OCI-LY1 (cell line): ENCODE measurements around the gene CDK9.
"Not testable (repeated sequence)": the region's sequence is repeated elsewhere in the genome, so short reads cannot be mapped to it uniquely, and the experiment has no call there.

Experiments
- H2AFZ ChIP-seq: fragments of 200-600 bp; sonication (generic), shearing (Covaris generic); 2 replicates; pipeline ENCODE4 v1.6.0; 2014; ENCODE audit warnings: antibody characterized with exemption, mild to moderate bottlenecking, low read length
- H3F3A ChIP-seq: fragments of 200-600 bp; sonication (generic), shearing (Covaris generic); 2 replicates; pipeline ENCODE4 v1.6.0; 2014; ENCODE audit warnings: mild to moderate bottlenecking, antibody characterized with exemption, low read length, moderate library complexity; ENCODE audit not compliant: insufficient read depth
- H3K27ac ChIP-seq: fragments of 200-600 bp; sonication (generic); 2 replicates; pipeline ENCODE4 v1.5.1; 2014; ENCODE audit warnings: low read length, mixed run types, mild to moderate bottlenecking, low read depth; ENCODE audit not compliant: poor library complexity, severe bottlenecking
- H3K27me3 ChIP-seq: fragments of 200-600 bp; sonication (generic); 2 replicates; pipeline ENCODE4 v1.6.0; 2014; ENCODE audit warnings: antibody characterized with exemption, mild to moderate bottlenecking, low read length, moderate library complexity; ENCODE audit not compliant: insufficient read depth
- H3K36me3 ChIP-seq: fragments of 200-600 bp; sonication (generic); 2 replicates; pipeline ENCODE4 v1.6.1; 2014; ENCODE audit warnings: mild to moderate bottlenecking, antibody characterized with exemption, low read length, moderate library complexity, mixed read lengths; ENCODE audit not compliant: insufficient read depth
- H3K4me1 ChIP-seq: fragments of 200-600 bp; sonication (generic); 2 replicates; pipeline ENCODE4 v1.5.1; 2014; ENCODE audit warnings: mild to moderate bottlenecking, low read length, moderate library complexity; ENCODE audit not compliant: insufficient read depth, severe bottlenecking
- H3K4me2 ChIP-seq: fragments of 200-600 bp; sonication (generic), shearing (Covaris generic); 2 replicates; pipeline ENCODE4 v1.6.1; 2014; ENCODE audit warnings: low read length
- H3K4me3 ChIP-seq: fragments of 200-600 bp; sonication (generic); 2 replicates; pipeline ENCODE4 v1.5.1; 2014; ENCODE audit warnings: low read length, low read depth, mild to moderate bottlenecking, mixed read lengths; ENCODE audit not compliant: poor library complexity, severe bottlenecking
- H3K79me2 ChIP-seq: fragments of 200-600 bp; shearing (Covaris generic); 2 replicates; pipeline ENCODE4 v1.6.1; 2016; ENCODE audit warnings: mixed run types, low read length, mixed read lengths; ENCODE audit not compliant: insufficient read depth
- H3K9ac ChIP-seq: fragments of 200-600 bp; sonication (generic), shearing (Covaris generic); 2 replicates; pipeline ENCODE4 v1.6.1; 2014; ENCODE audit warnings: mild to moderate bottlenecking, low read length, mixed read lengths
- H3K9me2 ChIP-seq: fragments of 200-600 bp; sonication (generic), shearing (Covaris generic); 2 replicates; pipeline ENCODE4 v1.6.1; 2014; ENCODE audit warnings: low read depth, mild to moderate bottlenecking, low read length, mixed read lengths
- H3K9me3 ChIP-seq: fragments of 200-600 bp; shearing (Covaris generic); 2 replicates; pipeline ENCODE4 v1.6.1; 2014; ENCODE audit warnings: low read length, mixed read lengths
- H4K20me1 ChIP-seq: fragments of 200-600 bp; sonication (generic), shearing (Covaris generic); 2 replicates; pipeline ENCODE4 v1.6.0; 2016; ENCODE audit warnings: mild to moderate bottlenecking, low read length; ENCODE audit not compliant: insufficient read depth
- CTCF ChIP-seq: fragments of 200-600 bp; sonication (generic), shearing (Covaris generic); IDR thresholded peaks from 2 replicates; pipeline ENCODE4 v1.5.1; 2017; ENCODE audit warnings: mild to moderate bottlenecking, antibody characterized with exemption, low read length, moderate library complexity, mixed read lengths
- EZH2 ChIP-seq: fragments of 200-600 bp; sonication (generic), shearing (Covaris generic); IDR thresholded peaks from 2 replicates; pipeline ENCODE4 v1.8.0; 2017; ENCODE audit warnings: borderline replicate concordance, mixed run types, mild to moderate bottlenecking, antibody characterized with exemption, low read length, moderate library complexity, mixed read lengths

Gene CDK9

GRCh38 chr9:127780126-127780885 is 5.5 kb upstream of the CDK9 start:
- Histone ChIP-seq H3K9ac (no peak overlapping the region), H3K4me2 (no peak overlapping the region), H3K79me2 (no peaks in the 10 kb centered on the region; the same call in 1 of the 2 replicates)

GRCh38 chr9:127780909-127781308 is 4.9 kb upstream of the CDK9 start:
- not testable (repeated sequence) for H3K36me3 ChIP-seq, H3K4me2 ChIP-seq, H3K9me2 ChIP-seq, H3K79me2 ChIP-seq, H3K4me3 ChIP-seq, H3K27me3 ChIP-seq, H3K9ac ChIP-seq, H4K20me1 ChIP-seq, H3F3A ChIP-seq, H2AFZ ChIP-seq, H3K9me3 ChIP-seq
- Histone ChIP-seq H3K4me1 (peaks cover 69% of the 10 kb centered on the region), H3K27ac (peak overlapping the region; percentile 95)

More at GRCh38 chr9:127780126-127780885, 5.5 kb upstream of the CDK9 start:
- Histone ChIP-seq H3K4me3 (no peak overlapping the region), H3K9me2 (no peaks in the 10 kb centered on the region), H4K20me1 (no peaks in the 10 kb centered on the region), H3K36me3 (0 out of 2 replicates have a peak, but pooled peaks cover 4% of the 10 kb centered on the region), H3K27ac (peak overlapping the region; percentile 95), H3K4me1 (peaks cover 75% of the 10 kb centered on the region), H3K9me3 (no peaks in the 10 kb centered on the region), H3F3A (0 out of 2 replicates have a peak, but pooled peaks cover 4% of the 10 kb centered on the region), H3K27me3 (no peaks in the 10 kb centered on the region), H2AFZ (no peak overlapping the region)
- no peak for TF ChIP-seq EZH2
- no peak for TF ChIP-seq CTCF

DNA sequence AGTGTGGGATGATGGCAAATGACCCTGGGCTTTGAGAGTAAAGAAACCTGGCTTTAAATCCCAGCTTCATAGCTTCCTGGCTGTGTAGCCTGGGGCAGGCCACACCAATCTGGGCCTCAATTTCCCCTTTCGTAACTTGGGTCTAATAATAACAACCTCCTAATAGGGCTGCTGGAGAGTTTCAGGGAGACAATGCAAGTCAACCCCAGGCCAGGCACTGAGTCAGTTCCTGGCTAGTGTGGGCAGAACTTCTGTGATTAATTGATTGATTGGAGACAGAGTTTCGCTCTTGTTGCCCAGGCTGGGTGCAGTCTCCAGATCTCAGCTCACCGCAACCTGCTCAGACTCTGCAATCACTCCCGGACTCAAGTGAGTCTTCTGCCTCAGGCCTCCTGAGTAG is 4.0 kb upstream of the CDK9 start:
- Histone ChIP-seq H3K4me2 (no peak overlapping the region), H3K27me3 (no peaks in the 10 kb centered on the region), H3K4me1 (peaks cover 65% of the 10 kb centered on the region), H3K27ac (peak overlapping the region; percentile 95), H2AFZ (no peak overlapping the region), H3K4me3 (no peak overlapping the region), H3K36me3 (peaks cover 9% of the 10 kb centered on the region; the same call in 1 of the 2 replicates), H3K9me3 (no peaks in the 10 kb centered on the region), H3K9ac (no peak overlapping the region), H3F3A (0 out of 2 replicates have a peak, but pooled peaks cover 4% of the 10 kb centered on the region), H4K20me1 (no peaks in the 10 kb centered on the region), H3K9me2 (no peaks in the 10 kb centered on the region), H3K79me2 (peaks cover 3% of the 10 kb centered on the region; the same call in 1 of the 2 replicates)
- TF ChIP-seq CTCF = no peak
- TF ChIP-seq EZH2 = no peak
